Common myeloid progenitor, CD34-positive (primary cell): Measurements from ENCODE around the gene ATG9A.

ENCODE experiments used
- CTCF ChIA-PET: fragments of 350-600 bp; sonication (Branson Sonifier 250); formaldehyde crosslinking; loops from one replicate; lab custom pipeline; 2021; ENCODE audit warnings: antibody characterized with exemption; lab: Charles Lee
- POLR2A ChIA-PET: fragments of 350-600 bp; sonication (Branson Sonifier 250); formaldehyde crosslinking; loops from one replicate; lab custom pipeline; 2021; ENCODE audit warnings: antibody characterized with exemption; lab: Charles Lee
- DNase-seq, 3 donors: peaks; one replicate each; pipeline versions ENCODE4 v3.0.0 to v3.0.0-alpha.2; 2013
- H3K27ac ChIP-seq, 2 experiments: 1 replicate in 1 of 2; 2 replicates in 1 of 2; pipeline ENCODE4 v1.7.0; 2013; ENCODE audit warnings: inconsistent platforms in 2 of 2, low read length in 2 of 2, mild to moderate bottlenecking in 2 of 2, low read depth in 1 of 2, moderate library complexity in 1 of 2; ENCODE audit not compliant: severe bottlenecking in 2 of 2, insufficient read depth in 1 of 2, poor library complexity in 1 of 2
- H3K27me3 ChIP-seq, 5 experiments: replicated peaks in 2 of 5; 1 replicate in 3 of 5; 2 replicates in 2 of 5; pipeline versions ENCODE4 v1.6.1 to v1.7.0; 2013; ENCODE audit warnings: low read length in 4 of 5, mild to moderate bottlenecking in 2 of 5, moderate library complexity in 2 of 5, inconsistent platforms in 1 of 5; ENCODE audit not compliant: insufficient read depth in 5 of 5, control insufficient read depth in 4 of 5
- H3K36me3 ChIP-seq, 4 experiments: 1 replicate in 2 of 4; 2 replicates in 2 of 4; pipeline versions ENCODE4 v1.6.1 to v1.7.0; 2013; ENCODE audit warnings: low read length in 3 of 4, control low read depth in 1 of 4, mild to moderate bottlenecking in 1 of 4; ENCODE audit not compliant: control insufficient read depth in 4 of 4, insufficient read depth in 4 of 4
- H3K4me1 ChIP-seq, 4 experiments: 1 replicate in 3 of 4; 2 replicates in 1 of 4; pipeline versions ENCODE4 v1.6.1 to v1.7.1; 2013; ENCODE audit warnings: low read length in 3 of 4, mild to moderate bottlenecking in 3 of 4, control low read depth in 1 of 4, inconsistent platforms in 1 of 4, moderate library complexity in 1 of 4; ENCODE audit not compliant: control insufficient read depth in 4 of 4, insufficient read depth in 4 of 4; ENCODE audit errors: control extremely low read depth in 1 of 4
- H3K4me3 ChIP-seq, 7 experiments: 1 replicate in 4 of 7; 2 replicates in 3 of 7; pipeline versions ENCODE4 v1.5.1 to v1.7.0; 2013; ENCODE audit warnings: mild to moderate bottlenecking in 7 of 7, low read length in 6 of 7, moderate library complexity in 6 of 7, inconsistent platforms in 2 of 7, low read depth in 2 of 7, control low read depth in 1 of 7; ENCODE audit not compliant: insufficient read depth in 4 of 7, control insufficient read depth in 1 of 7; ENCODE audit errors: extremely low read depth in 1 of 7
- H3K9me3 ChIP-seq, 5 experiments: 1 replicate in 4 of 5; 2 replicates in 1 of 5; pipeline versions ENCODE4 v1.6.1 to v1.7.1; 2013; ENCODE audit warnings: low read length in 4 of 5, mild to moderate bottlenecking in 2 of 5, inconsistent platforms in 1 of 5, low read depth in 1 of 5, moderate library complexity in 1 of 5; ENCODE audit not compliant: control insufficient read depth in 4 of 5, insufficient read depth in 2 of 5; ENCODE audit errors: control extremely low read depth in 1 of 5
- WGBS: methylation state at CpG from one replicate; pipeline ENCODE4 v1.1.5; 2013; ENCODE audit not compliant: insufficient coverage; 5-methylcytosine and 5-hydroxymethylcytosine counted together

The ATG9A gene

DNA sequence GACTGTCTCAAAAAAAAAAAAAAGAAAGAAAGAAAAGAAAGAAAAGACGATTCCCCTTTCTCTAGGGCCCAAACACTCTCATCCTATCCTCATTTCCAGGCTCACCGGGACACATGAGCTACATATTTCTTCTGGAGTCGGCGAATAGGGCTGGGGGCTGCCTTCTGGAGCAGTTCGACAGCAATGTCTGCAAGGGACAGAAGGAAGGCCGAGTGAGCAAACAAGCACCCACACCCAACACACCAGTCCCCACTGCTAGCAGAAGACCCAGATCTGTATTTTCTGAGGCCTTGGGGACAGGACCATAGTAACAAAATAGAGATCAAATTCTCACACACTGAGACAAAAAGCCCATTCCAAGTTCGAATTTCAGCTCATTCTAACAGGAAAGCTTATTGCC lies 54.0 kb downstream of the ATG9A start:
- Histone ChIP-seq H3K4me3 (peak overlapping the region in 4 of 7 experiments; percentile 74 to 95 (median 84)), H3K27me3 (no peaks in the 10 kb centered on the region), H3K27ac (no peak overlapping the region), H3K4me1 (peaks cover 12 to 42% (median 37%) of the 10 kb centered on the region in 4 experiments), H3K9me3 (no peaks in the 10 kb centered on the region), H3K36me3 (peaks cover 12 to 47% (median 31%) of the 10 kb centered on the region in 4 experiments)
- CTCF ChIA-PET, result interaction anchor here (0.9 to 9.4 kb wide), 10 partner anchors 7 to 102 kb away, joined by 3 to 238 read pairs (median 8); partner anchors contain the start of genes ABCB6, NHEJ1 and ZFAND2B
- WGBS, result 100% methylated on average over 4 of the region's 7 CpGs
- POLR2A ChIA-PET, result interaction anchor here (1.4 kb wide), 1 partner anchor 70 kb away, joined by 4 read pairs; the partner anchor contains the start of genes GLB1L and STK16
- DNase-seq, result no peak

DNA sequence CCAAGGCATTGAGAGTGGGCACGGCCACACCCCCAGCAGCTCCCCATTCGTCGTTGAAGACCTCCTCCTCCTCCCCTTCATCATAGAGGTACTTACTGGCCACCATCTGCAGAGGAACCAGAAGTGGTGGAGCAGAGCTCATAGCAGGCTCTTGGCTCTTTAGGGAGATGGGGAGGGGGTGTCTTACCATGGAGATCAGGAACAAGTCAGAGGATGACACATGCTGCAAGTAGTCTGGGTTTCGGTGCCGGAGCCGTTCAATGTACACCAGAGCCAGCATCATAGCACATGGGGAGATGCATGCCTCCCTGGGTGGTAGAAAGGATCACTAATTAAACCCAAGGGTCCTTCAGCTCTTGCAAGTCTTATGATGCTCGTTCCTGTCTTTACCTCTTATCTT lies 54.6 kb downstream of the ATG9A start:
- 100% methylated on average over 4 of the region's 7 CpGs for WGBS
- Histone ChIP-seq H3K4me1 (peaks cover 12 to 37% (median 34%) of the 10 kb centered on the region in 4 experiments), H3K27me3 (no peaks in the 10 kb centered on the region), H3K27ac (no peak overlapping the region), H3K4me3 (no peak overlapping the region), H3K36me3 (peaks cover 12 to 40% (median 24%) of the 10 kb centered on the region in 4 experiments), H3K9me3 (no peaks in the 10 kb centered on the region)
- CTCF ChIA-PET, result interaction anchor here (0.9 to 9.4 kb wide), 7 partner anchors 8 to 64 kb away, joined by 3 to 238 read pairs (median 10); partner anchors contain the start of genes ABCB6, NHEJ1 and ZFAND2B
- no peak for DNase-seq
- POLR2A ChIA-PET, result no interaction called here

DNA sequence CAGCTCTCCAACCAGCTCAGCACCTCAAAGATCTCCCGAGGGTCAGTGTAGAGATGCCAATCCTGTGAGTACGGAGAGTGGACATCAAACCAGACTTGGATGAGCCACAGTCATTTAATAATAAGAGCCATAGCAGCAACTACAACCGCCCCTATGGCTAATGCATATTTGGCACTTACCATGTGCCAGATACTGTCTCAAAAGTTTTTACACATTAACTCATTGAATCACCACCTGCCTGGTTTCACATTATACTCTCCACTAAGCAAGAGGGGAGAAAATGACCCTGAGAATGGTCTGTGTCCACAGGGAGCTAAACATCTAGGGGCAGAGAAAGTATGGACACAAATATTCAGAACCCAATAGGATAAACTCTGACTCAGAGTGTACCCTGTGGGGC lies 55.3 kb downstream of the ATG9A start:
- no peak for DNase-seq
- ChIA-PET POLR2A (no interaction called here), CTCF (interaction anchor here (0.5 to 9.4 kb wide), 9 partner anchors 9 to 987 kb away, joined by 3 to 238 read pairs (median 3); partner anchors contain the start of genes ABCB6, ANKZF1, ATG9A and NHEJ1)
- H3K4me3 ChIP-seq, result no peak overlapping the region
- no peak overlapping the region for H3K27ac ChIP-seq
- peaks cover 9 to 37% (median 23%) of the 10 kb centered on the region in 4 experiments for H3K36me3 ChIP-seq
- no peaks in the 10 kb centered on the region for H3K9me3 ChIP-seq
- no peaks in the 10 kb centered on the region for H3K27me3 ChIP-seq
- WGBS, result 100% methylated on average over 3 of the region's 3 CpGs
- H3K4me1 ChIP-seq, result peaks cover 10 to 30% (median 28%) of the 10 kb centered on the region in 4 experiments

DNA sequence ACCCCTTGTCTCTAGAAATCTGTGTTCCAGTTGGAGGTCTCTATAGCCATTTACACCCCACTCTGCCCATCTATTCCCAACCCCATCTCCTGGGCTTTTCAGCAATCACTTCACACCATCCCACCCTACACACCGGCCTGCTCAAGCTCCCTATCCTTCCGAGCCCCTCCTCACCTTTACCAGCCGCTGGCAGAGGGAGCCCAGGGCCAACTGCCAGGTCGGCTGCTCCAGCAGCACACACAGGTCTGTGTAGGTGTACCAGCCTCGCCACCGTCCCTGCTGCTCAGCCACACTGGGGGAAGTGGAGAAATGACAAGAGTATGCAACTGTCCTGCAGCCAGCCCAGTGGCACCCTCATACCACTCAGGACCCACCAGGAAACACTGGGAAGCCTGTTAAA lies 56.3 kb downstream of the ATG9A start:
- H3K9me3 ChIP-seq, result no peaks in the 10 kb centered on the region
- H3K27me3 ChIP-seq, result no peaks in the 10 kb centered on the region
- POLR2A ChIA-PET, result no interaction called here
- H3K4me3 ChIP-seq, result no peak overlapping the region
- CTCF ChIA-PET, result interaction anchor here (1.0 to 9.4 kb wide), 7 partner anchors 8 to 79 kb away, joined by 3 to 238 read pairs (median 4); partner anchors contain the start of genes ABCB6, ANKZF1, ATG9A and NHEJ1
- H3K27ac ChIP-seq, result no peak overlapping the region
- peaks cover 9 to 37% (median 23%) of the 10 kb centered on the region in 4 experiments for H3K36me3 ChIP-seq
- no peak for DNase-seq
- 100% methylated on average over 3 of the region's 6 CpGs for WGBS
- peaks cover 7 to 29% (median 26%) of the 10 kb centered on the region in 4 experiments for H3K4me1 ChIP-seq

DNA sequence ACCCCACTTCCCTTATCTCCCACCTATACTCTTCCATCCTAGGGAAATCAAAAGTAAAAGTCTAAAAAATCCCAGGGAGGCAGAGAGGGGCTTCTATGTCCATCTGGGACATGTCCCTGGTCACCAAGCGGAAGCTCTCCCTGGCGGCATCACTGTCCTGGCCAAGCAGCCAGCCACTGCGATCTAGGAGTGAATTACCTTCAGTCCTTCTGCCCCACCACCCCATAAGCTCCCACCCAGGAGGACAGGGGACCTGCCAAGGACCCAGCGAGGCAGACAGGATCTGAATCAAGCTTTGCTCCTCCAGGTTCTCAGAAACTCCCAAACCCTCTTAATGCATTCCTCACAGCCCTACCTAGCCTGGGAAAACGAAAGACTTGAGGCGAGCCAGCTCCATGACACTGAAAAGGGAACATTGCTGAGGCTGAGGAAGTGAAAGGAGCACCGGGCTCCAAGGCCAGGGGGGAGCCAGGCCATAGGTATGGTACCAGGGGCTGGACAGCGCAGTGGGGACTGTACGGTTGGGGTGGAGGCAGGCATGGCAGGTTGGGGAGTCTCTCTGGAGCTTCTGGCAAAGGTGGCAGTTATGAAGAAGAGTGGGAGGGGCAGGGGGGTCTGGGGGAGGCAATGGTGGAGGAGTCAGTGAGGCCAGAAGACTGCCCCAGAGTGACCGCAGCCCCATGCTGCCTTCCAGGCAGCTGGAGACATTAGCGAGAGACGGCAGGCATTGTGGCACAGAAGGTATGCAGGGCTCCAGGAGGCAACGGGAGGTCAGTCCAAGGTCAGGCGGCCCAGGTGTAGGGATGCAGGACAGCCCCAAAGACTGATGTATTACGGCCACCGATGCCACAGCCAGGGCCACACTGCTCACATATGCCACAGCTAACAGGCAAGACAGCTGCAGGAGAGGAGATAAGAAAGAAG lies 56.9 kb downstream of the ATG9A start:
- WGBS, result 93% methylated on average over 12 of the region's 16 CpGs
- POLR2A ChIA-PET, result interaction anchor here (0.7 to 1.6 kb wide), 2 partner anchors 10 to 34 kb away, joined by 4 to 6 read pairs; partner anchors contain the start of gene ZFAND2B
- no peak overlapping the region for H3K27ac ChIP-seq
- DNase-seq, result no peak
- peaks cover 9 to 37% (median 23%) of the 10 kb centered on the region in 4 experiments for H3K36me3 ChIP-seq
- no peaks in the 10 kb centered on the region for H3K27me3 ChIP-seq
- CTCF ChIA-PET, result interaction anchor here (0.9 to 9.4 kb wide), 13 partner anchors 8 to 179 kb away, joined by 3 to 238 read pairs (median 4); partner anchors contain the start of genes ABCB6, DNAJB2, NHEJ1 and ZFAND2B
- no peak overlapping the region for H3K4me3 ChIP-seq
- peaks cover 6 to 29% (median 24%) of the 10 kb centered on the region in 4 experiments for H3K4me1 ChIP-seq
- H3K9me3 ChIP-seq, result no peaks in the 10 kb centered on the region

DNA sequence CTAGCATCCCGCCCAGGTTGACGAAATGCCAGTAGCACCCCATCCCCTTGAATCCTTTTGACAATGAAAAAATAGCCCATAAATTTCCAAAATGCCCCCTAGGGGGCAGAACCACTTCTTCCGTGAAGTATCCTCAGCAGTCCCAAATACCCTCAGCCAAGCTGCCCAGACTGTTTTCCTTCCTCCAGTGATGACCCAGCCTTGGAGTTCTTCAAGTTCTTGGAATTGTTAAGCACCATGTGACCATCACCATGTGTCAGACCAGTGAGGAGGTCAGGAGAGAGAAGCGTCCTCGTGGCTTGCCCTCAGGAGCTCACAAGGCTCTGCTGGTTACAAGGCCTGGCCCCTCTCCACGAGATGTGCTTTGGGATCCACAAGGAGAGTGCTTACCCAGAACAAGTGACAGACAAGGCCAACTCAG lies 58.2 kb downstream of the ATG9A start:
- H3K9me3 ChIP-seq, result no peaks in the 10 kb centered on the region
- H3K4me1 ChIP-seq, result peaks cover 5 to 23% (median 15%) of the 10 kb centered on the region in 4 experiments
- H3K36me3 ChIP-seq, result peaks cover 9 to 37% (median 23%) of the 10 kb centered on the region in 4 experiments
- H3K4me3 ChIP-seq, result no peak overlapping the region
- H3K27me3 ChIP-seq, result no peaks in the 10 kb centered on the region
- WGBS, result 78% methylated on average over 5 of the region's 6 CpGs
- H3K27ac ChIP-seq, result no peak overlapping the region
- ChIA-PET POLR2A (interaction anchor here (0.6 to 1.6 kb wide), 2 partner anchors 35 to 39 kb away, joined by 3 to 6 read pairs; partner anchors contain the start of gene ZFAND2B), CTCF (interaction anchor here (0.8 to 9.4 kb wide), 15 partner anchors 10 to 128 kb away, joined by 3 to 238 read pairs (median 4); partner anchors contain the start of genes ABCB6, ANKZF1, ATG9A and DNAJB2)
- peak in 2 of 3 donors; percentile 43 to 58 for DNase-seq
